HPDE6-E6E7 (cell line): ENCODE data around the gene HEXIM1.

Source experiments
- DNase-seq: peaks from one replicate; pipeline ENCODE4 v3.0.0; 2011; ENCODE audit warnings: missing footprints; ENCODE audit errors: extremely low spot score

The HEXIM1 gene

DNA sequence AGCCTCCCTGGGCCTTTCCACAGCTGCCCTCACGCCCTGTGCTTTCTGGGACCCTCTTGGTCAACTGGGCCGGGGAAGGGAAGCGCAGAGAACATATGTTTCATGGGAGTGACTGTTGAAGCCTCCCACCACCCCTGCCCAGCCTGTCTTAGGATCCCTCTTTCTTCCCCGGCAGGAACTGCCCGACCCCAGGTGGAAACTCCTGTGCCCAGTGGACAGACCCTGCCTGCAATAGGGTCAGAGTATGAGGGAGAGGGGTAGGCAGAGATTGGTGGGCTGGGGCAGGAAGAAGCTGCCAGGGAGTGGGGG lies 23.9 kb downstream of the HEXIM1 start:
- no peak for DNase-seq

DNA sequence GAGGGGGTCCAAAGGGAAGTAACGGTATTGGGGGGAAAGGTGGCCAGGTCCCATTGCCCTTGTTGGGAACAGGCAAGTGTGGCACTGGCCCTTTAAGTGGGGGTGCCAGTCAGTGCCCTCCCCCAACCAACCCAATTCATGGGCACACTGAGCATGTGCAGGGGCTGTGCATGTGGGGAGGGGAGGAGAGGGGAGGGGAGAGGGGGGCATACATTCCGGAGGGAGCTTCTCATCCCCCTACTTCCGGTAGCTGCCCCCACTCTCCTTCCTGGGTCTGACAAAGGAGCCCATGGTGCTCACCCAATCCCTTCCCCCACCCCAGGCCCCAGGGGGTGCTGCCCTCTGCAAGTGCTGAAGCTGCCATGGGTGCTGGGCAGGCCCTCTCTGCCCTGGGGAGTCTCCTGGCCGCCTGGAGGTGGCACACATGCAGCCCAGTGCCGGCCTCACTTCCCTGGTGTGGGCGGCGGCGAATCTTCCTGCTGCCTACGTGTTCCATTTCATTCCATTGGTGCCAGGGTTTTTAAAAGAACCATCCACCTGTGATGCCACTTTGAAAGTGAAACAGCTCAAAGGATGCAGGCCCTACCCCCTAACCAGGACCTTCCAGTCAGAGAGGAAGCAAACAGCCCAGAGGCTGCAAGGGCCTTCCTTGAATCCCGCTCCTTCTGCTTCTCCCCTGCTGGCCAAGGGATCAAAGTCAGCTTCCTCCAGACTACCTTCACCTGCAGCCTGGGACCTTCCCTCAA lies 24.4 kb downstream of the HEXIM1 start:
- peak; percentile 71 for DNase-seq

DNA sequence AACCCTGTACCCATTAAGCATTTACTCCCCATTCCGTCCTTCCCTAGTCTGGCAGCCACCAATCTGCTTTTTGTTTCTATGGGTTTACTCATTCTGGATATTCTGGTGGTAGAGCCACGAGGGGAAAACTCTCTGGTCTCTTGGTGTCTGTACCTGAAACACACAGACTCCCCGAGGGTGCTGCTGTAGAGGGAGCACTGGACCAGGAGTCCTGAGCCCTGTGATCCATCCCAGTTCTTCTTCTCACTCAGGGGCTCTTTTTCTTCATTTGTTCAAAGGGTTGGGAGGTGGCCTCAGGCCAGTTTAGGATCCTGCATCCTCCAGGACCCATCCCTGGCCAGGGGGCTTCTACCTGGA lies 27.5 kb downstream of the HEXIM1 start:
- no peak for DNase-seq

DNA sequence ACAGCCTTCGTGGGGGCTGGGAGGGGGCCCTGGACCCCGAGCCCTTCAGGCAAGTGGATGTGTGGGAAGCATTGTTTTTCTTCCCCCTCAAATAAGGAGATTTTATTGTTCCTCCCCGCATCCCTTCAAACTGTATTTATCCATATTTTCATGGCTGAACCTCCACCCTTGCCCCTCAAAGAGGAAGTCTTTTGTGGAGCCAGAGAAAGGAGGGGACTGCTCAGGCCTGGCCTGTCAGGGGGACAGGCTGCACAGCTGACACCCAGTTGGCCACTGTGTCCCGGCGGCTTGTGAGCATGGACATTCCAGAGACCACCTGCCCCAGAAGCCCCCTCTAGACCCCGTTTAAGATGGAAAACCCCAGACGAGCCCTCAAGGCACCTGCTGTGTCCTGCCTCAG lies 29.3 kb downstream of the HEXIM1 start:
- DNase-seq = no peak

DNA sequence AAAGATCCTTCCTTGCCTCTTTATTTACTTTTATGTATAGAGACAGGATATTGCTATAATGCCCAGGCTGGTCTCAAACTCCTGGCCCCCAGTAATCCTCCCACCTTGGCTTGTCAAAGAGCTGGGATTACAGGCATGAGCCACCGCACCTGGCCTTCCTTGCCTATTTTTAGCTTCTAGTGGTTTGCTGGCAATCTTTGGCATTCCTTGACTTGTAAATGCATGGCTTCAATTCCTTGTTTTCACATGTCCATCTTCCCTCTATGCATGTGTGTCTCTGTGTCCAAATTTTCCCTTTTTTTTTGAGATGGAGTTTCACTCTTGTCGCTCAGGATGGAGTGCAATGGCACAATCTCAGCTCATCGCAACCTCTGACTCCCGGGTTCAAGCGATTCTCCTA lies 35.9 kb downstream of the HEXIM1 start:
- no peak for DNase-seq

DNA sequence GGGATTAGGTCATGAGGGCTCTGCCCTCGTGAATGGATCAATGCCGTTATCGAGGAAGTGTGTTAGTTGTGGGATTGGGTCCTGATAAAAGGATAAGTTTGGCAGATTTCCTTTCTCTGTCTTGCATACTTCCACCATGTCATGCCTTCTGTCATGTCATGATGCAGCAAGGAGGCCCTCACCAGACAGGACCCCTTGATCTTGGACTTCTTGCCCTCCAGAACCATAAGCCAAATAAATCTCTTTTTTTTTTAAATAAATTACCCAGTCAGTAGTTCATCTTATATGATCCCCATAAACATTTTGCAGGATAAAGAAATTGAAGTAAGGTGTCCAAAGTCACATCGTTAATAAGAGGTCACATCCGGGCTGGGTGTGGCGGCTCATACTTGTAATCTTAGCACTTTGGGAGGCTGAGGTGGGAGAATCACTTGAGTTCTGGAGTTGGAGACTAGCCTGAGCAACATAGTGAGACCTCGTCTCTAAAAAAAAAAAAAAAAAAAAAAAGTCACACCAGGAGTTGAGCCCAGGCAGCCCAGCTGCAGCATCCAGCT lies 38.6 kb downstream of the HEXIM1 start:
- no peak for DNase-seq

DNA sequence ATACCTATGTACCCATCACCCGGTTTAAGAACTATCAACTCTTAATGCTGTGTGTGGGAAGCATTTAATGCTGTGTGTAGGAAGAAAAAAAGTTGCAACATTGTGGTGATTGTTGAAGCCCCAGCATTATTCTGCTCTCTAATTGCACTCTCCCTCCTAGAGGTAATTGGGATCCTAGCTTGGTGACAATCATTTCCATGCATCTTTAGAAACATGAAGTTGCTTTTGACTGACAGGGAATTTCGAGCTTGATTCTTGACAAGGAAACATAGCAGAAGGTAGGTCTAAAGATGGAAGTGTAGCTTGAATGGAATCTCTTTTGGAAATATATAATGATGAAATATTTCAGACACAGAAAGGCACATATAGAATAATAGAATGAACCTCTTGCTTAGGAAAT lies 40.7 kb downstream of the HEXIM1 start:
- DNase-seq = no peak

DNA sequence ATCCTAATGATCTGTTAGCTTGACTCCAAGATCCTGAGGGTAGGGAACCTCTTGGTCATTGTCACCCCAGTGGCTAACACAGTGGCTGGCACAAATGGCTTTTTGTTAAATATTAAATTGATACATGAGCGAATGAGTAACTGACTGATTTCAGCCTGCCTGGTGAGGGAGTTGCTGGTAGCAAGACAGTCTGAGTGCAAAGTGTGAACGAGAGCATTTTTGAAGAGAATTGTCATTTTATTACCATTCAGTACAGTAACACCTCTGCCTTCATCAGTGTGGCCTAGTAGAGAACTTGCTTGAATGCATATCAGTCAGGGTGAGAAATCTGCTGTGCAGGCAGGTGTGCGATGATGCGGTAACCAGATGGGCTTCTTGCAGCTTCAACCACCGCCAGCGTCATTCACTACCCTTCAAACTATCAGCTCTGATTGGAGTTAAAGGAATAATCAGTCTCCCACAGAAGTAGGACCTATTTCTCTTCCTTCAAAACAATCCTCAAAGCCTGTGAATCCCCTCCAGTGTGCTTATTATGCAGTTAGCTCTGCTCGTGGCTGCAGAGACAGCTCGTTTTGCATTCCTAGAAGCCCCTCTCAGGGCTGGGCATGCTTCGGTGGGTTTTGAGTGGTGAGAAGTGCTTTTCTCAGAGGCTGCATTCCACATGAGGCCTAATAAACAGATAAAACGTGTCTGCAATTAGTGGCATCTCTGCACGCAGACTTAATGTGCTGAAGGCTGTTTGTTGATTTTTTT lies 42.4 kb downstream of the HEXIM1 start:
- DNase-seq = no peak

DNA sequence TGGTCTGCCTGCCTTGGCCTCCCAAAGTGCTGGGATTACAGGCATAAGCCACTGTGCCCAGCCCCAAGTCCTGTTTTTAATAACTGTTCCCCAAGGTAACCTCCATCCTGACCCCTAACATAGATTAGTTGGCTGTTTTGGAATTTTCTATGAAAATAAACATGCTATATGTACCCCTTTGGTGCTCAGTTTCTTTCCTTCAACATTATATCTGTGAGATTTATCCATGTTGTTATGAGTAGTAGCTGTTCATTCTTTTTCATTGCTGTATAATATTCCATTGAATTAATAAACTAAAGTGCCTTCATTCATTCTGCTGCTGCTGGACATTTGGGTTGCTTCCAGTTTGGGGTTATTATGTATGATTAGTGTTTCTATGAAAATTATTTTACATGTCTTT lies 47.1 kb downstream of the HEXIM1 start:
- no peak for DNase-seq

DNA sequence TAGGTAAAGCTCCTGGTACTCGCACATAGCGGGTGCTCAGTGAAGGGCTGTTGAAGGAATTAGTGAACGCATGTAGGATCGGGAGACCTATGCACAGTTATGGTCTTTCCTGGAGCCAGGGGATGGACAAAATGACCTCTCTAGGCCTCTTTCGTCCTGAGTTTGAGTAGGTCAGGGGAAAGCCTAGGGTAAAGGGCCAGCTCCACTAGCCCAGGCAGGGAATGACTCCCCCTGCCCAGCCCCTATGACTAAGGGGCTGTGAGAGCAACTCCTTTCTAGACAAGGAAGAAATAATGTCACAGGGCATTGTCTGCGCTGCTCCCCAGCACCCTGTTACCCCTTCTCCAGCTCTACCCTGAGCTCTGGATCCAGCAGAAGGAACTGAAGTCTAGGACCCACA lies 48.8 kb downstream of the HEXIM1 start:
- no peak for DNase-seq

DNA sequence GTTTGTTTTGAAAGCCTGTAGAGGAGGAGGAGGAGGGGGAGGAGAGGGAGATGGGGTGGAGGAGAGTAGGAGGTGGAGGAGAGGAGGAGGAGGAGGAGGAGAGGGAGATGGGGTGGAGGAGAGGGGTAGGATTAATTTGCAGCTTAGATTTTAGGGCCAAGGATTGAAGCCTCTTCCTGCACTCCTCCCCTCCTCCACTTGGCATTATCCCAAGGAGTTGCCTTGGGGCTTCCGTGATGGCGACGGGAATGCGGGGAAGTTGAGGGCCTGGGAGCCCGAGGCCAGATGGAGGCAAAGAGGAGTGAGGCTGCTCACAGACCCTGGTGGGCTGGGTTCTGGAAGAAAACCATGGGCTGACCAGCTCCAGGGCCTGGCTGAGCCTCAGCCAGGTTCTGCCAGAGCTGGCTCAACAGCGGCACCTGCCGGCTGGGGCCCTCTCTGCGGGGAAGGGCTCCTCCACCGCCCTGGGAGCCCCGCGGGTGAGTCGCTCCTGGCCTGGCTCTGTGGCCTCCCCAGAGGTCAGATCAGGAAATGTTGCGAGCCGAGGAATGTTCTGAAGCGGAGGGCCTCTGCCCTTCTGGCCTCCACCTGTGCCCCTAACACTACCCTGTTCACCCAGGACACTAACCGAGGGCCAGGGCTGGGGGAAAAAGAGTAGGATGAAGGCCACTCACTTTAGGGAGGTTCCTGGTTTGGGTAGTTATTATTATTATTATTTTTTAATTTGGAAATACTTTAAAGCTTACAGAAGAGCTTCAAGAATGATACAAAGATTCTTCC lies 49.5 kb downstream of the HEXIM1 start:
- DNase-seq = peak; percentile 93

DNA sequence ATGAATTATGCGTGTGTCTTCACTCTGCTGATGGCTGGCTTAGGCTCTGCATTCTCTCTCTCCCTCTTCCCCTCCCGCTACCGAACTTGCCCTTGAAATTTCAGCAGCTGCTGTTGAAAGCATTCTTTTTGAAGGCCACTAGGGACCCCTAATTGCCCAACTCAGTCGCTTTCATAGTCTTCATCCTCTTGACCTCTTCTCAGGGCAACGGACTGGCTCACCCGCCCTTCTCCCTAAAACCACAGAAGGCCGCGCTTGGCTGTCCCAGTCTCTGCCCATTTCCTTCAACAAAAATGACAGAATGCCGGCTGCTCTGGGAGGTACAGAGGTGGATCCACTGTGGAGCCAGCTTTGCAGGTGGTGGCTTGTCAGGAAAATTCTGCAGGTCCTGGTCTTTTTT lies 52.4 kb downstream of the HEXIM1 start:
- DNase-seq = no peak

DNA sequence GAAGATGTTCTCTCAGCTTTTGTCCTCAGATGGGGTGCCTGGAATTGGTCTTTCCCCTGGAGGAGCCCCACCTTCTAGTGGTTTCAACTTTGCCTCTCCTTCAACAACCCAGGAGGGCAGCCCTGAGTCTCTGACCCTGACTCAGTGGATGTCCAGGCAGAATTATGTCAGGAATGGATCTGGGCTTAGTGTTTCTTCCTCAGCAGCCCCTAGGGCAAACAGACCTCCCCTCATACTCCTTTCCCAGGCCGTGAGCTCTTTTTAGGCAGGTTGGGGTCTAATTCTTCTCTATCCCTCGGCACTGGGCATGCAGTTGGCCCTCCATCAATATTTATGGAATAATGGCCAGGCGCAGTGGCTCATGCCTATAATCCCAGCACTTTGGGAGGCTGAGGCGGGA lies 53.2 kb downstream of the HEXIM1 start:
- no peak for DNase-seq
